ENCODE results near the gene ADD2.
"Not testable (repeated sequence)": the region's sequence is repeated elsewhere in the genome, so short reads cannot be mapped to it uniquely, and the experiment has no call there.

Gene ADD2

GRCh38 chr2:70750320-70750719 lies 17.7 kb downstream of the ADD2 start:
- DNase-seq: no peak

- no peak for DNase-seq
Observed at GRCh38 chr2:70748002-70748784, 19.8 kb downstream of the ADD2 start.

GRCh38 chr2:70747284-70747683 lies 20.7 kb downstream of the ADD2 start:
- no peak for DNase-seq

- no peak for DNase-seq
Observed at GRCh38 chr2:70746094-70746974, 21.7 kb downstream of the ADD2 start.

GRCh38 chr2:70745276-70745825 lies 22.6 kb downstream of the ADD2 start:
- DNase-seq: no peak

- no peak for DNase-seq
Observed at GRCh38 chr2:70744397-70744796, 23.6 kb downstream of the ADD2 start.

- DNase-seq: no peak
Observed at GRCh38 chr2:70743677-70744076, 24.3 kb downstream of the ADD2 start.

GRCh38 chr2:70743068-70743467 lies 24.9 kb downstream of the ADD2 start:
- DNase-seq: no peak

- DNase-seq: not testable (repeated sequence)
Observed at GRCh38 chr2:70739492-70739891, 28.5 kb downstream of the ADD2 start.

GRCh38 chr2:70738159-70738558 lies 29.8 kb downstream of the ADD2 start:
- no peak for DNase-seq

- DNase-seq: no peak
Observed at GRCh38 chr2:70735071-70735470, 32.9 kb downstream of the ADD2 start.

- DNase-seq: no peak
Observed at GRCh38 chr2:70733646-70734180, 34.3 kb downstream of the ADD2 start.

- DNase-seq: no peak
Observed at GRCh38 chr2:70732766-70733645, 35.0 kb downstream of the ADD2 start.

- DNase-seq: no peak
Observed at GRCh38 chr2:70730730-70731129, 37.3 kb downstream of the ADD2 start.

GRCh38 chr2:70729647-70730046 lies 38.4 kb downstream of the ADD2 start:
- DNase-seq: no peak

GRCh38 chr2:70728128-70728527 lies 39.9 kb downstream of the ADD2 start:
- no peak for DNase-seq

- no peak for DNase-seq
Observed at GRCh38 chr2:70726947-70727725, 40.9 kb downstream of the ADD2 start.

GRCh38 chr2:70725505-70725904 lies 42.5 kb downstream of the ADD2 start:
- no peak for DNase-seq

- DNase-seq: no peak
Observed at GRCh38 chr2:70724366-70724765, 43.6 kb downstream of the ADD2 start.

- DNase-seq: no peak
Observed at GRCh38 chr2:70723286-70723885, 44.6 kb downstream of the ADD2 start.

GRCh38 chr2:70720124-70720523 lies 47.9 kb downstream of the ADD2 start:
- DNase-seq: no peak

All from CD4-positive, alpha-beta T cell treated with Interleukin-17A for 1 hour (primary cell).